Esophagus muscularis mucosa (tissue), 4 donors: ENCODE measurements around the gene AGBL5.

Experiments
- CTCF ChIP-seq, 3 experiments: fragments of 200-600 bp in 2 of 3; fragments of 450-650 bp in 1 of 3; sonication (generic) in 2 of 3; IDR thresholded peaks; one replicate each; pipeline ENCODE4 v1.5.1; 2017 to 2019; ENCODE audit warnings: antibody characterized with exemption in 3 of 3, mild to moderate bottlenecking in 2 of 3, moderate library complexity in 1 of 3
- EP300 ChIP-seq: sonication (generic); formaldehyde crosslinking; IDR thresholded peaks from one replicate; pipeline ENCODE4 v1.6.1; 2017; ENCODE audit warnings: antibody characterized with exemption
- POLR2A ChIP-seq: fragments of 450-650 bp; IDR thresholded peaks from one replicate; pipeline ENCODE4 v1.6.1; 2017; ENCODE audit warnings: antibody characterized with exemption, moderate library complexity, mild to moderate bottlenecking, low read depth

- TF ChIP-seq CTCF (IDR thresholded peaks at IDR 0.05) = no peak
- no peak for TF ChIP-seq POLR2A
- TF ChIP-seq EP300 = no peak
These were observed 13.7 kb downstream of the AGBL5 start for GRCh38 chr2:27065128-27065527.
